Immature natural killer cell (primary cell): ENCODE measurements around the gene LRRC71. TPM values are rescaled to one million over a fixed set of nuclear protein-coding genes. Genes with fewer than 3 reads are reported as not detected.

ENCODE experiments used
- DNase-seq, 3 donors: peaks; one replicate each; pipeline ENCODE4 v3.0.0; 2022; ENCODE audit warnings: mixed read lengths in 1 of 3
- H3K27ac Mint-ChIP-seq, 6 donors: one replicate each; pipeline ENCODE4 v1.8.0; 2020; ENCODE audit warnings: mixed read lengths in 6 of 6, mild to moderate bottlenecking in 5 of 6, inconsistent platforms in 4 of 6, moderate library complexity in 3 of 6
- H3K27me3 Mint-ChIP-seq, 3 donors: one replicate each; pipeline ENCODE4 v1.8.0; 2020 to 2021; ENCODE audit warnings: low read depth in 3 of 3, mild to moderate bottlenecking in 3 of 3, mixed read lengths in 3 of 3, moderate library complexity in 3 of 3, inconsistent platforms in 1 of 3
- H3K36me3 Mint-ChIP-seq, 3 donors: one replicate each; pipeline ENCODE4 v1.8.0; 2020; ENCODE audit warnings: mixed read lengths in 3 of 3, inconsistent platforms in 2 of 3, mild to moderate bottlenecking in 2 of 3
- H3K4me1 Mint-ChIP-seq, 2 donors: one replicate each; pipeline ENCODE4 v1.8.0; 2020; ENCODE audit warnings: inconsistent platforms in 2 of 2, mild to moderate bottlenecking in 2 of 2, mixed read lengths in 2 of 2, moderate library complexity in 1 of 2
- H3K4me3 Mint-ChIP-seq, 5 donors: one replicate each; pipeline ENCODE4 v1.8.0; 2020; ENCODE audit warnings: mild to moderate bottlenecking in 5 of 5, mixed read lengths in 5 of 5, inconsistent platforms in 3 of 5, moderate library complexity in 3 of 5
- H3K9me3 Mint-ChIP-seq, 6 donors: one replicate each; pipeline ENCODE4 v1.8.0; 2020; ENCODE audit warnings: mild to moderate bottlenecking in 6 of 6, mixed read lengths in 6 of 6, inconsistent platforms in 4 of 6, moderate library complexity in 3 of 6
- polyA plus RNA-seq, 3 donors: library from polyadenylated mRNA; unstranded; fragments of 300-500 nt; fragmentation: Illumina TruSeq; gene quantifications; one replicate each; pipeline ENCODE4 v1.2.3, GENCODE V29; 2021

Gene LRRC71
- polyA plus RNA-seq, 3 donors from 2014 or later = not detected

DNA sequence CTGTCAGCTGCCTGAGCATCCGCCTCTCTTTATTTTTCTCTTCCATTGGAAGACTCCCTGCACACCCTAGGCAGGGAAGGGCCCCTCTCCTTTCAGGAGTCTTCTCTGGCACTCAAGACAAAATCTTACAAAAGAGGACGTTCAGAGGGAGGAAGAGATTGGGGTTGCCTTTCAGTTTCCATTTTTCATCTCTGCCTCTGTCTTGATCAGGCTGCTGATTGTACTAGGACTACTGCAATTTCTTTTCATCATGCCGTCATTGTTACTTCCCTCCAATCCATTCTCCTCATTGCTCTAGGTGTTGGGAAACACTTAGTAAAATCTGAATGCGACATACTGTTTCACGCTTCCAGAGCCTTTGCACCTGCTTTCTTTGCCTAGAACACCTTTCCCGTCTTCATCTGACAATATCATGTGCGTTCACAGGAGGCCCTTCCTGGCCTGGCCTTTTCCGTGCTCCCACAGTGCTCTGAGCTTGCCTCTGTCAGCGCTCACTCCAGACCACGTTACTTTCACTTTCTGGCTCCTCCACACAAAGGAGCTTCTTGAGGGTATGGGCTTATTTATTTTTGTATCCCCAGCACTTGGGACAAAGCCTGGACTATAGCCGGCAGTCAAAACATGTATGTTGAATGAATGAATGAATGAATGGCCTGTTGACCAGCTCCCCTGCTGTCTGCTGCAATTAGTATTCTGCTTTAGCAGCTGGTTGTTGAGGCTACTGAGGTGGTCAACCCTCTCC is 10.9 kb downstream of the LRRC71 start:
- Mint-ChIP-seq H3K36me3 (peaks cover 0 to 4% (median 3%) of the 10 kb centered on the region in 3 donors), H3K9me3 (no peaks in the 10 kb centered on the region), H3K4me3 (no peak overlapping the region), H3K4me1 (peaks cover 6 to 7% of the 10 kb centered on the region in 2 donors), H3K27ac (no peak overlapping the region), H3K27me3 (peaks cover 9 to 38% (median 10%) of the 10 kb centered on the region in 3 donors)
- no peak for DNase-seq

DNA sequence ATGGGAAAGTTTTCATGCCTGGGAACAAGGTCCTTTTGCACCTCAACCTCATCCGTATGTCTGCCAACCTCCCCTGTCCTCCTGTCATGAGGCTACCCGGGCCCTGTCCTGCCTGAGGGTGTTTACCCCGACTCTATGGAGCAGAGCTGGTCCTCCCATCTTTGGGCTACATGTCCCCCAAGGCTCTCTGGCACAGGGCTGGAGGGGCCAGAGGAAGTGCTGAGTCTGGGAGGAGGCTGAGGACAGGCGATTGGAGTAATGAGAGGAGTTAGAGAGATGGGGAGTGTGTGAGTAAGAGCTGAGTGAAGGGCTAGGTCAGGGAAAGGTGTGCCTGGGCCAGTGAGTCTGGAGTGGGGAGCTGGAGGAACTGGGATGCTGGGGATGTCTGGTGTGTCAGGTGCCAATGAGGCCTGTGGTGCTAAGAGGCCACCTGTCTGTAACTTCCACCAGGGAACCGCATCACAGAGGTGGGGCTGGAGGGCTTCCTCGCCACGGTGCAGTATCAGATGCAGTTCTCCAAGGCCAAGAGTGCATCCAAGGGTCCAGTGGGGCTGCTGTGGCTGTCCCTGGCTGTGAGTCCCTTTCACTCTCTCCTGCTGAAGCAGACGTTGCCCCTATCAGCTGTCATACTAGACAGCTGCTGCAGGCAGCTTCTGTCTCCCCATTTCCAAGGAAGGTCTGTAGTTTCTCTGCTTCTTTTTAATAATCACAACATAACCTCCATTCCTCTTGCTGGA is 11.7 kb downstream of the LRRC71 start:
- Mint-ChIP-seq H3K4me3 (no peak overlapping the region), H3K9me3 (no peaks in the 10 kb centered on the region), H3K36me3 (peaks cover 0 to 4% (median 3%) of the 10 kb centered on the region in 3 donors), H3K4me1 (peaks cover 6 to 7% of the 10 kb centered on the region in 2 donors), H3K27me3 (peaks cover 7 to 33% (median 9%) of the 10 kb centered on the region in 3 donors), H3K27ac (no peak overlapping the region)
- DNase-seq = no peak

DNA sequence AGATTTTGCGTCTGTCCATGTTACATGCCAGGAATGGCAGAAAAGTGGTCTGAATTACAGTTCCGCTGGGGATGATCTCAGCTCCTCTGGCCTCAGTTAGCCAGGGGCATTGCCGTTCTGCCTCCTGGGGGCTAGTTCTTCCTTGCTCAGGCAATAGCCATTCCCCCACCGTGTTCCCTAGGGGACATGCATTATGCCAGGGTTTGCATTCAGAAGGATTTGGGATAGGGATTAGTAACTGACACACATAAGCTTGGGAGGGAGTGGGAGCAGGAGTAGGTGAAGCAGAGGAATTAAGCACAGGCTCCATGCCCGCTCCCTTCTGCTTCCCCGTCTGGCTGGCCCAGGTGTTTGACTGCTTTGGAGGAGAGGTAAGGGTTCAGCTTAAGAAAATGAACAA is 12.7 kb downstream of the LRRC71 start:
- H3K9me3 Mint-ChIP-seq = no peaks in the 10 kb centered on the region
- H3K4me1 Mint-ChIP-seq = peaks cover 2 to 4% of the 10 kb centered on the region in 2 donors
- H3K27ac Mint-ChIP-seq = no peak overlapping the region
- H3K36me3 Mint-ChIP-seq = peaks cover 0 to 2% (median under 1%) of the 10 kb centered on the region in 3 donors
- DNase-seq = no peak
- H3K27me3 Mint-ChIP-seq = peaks cover 7 to 28% (median 8%) of the 10 kb centered on the region in 3 donors
- H3K4me3 Mint-ChIP-seq = no peak overlapping the region

DNA sequence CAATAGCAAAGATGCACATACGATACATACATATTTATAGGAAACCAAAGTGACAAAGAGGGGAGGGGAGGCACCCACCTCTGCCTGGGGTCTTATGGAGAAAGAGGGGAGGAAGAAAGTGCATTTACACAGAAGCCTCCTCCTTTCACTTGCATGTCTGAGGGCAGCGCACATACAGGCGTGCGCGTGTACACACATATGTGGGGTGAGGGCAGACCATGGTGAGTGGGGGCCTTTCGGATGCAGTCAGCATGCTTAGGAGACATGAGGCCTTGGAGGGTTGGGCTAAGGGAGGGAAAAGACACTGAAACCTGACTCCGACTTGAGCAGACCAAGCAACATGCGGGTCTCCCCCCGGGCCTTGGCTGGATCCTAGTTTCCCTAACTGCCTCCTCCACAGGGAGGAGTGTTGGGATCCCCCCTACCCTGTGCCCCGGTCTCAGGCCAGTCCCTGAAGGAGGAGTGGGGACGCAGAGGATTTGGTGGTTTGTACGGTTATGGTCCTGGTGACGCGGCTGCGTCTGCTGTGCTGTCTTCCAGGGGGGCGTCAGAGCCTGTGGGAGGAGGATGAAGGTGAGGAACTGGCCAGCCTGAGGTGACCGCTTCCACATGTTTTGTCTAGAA is 15.2 kb downstream of the LRRC71 start:
- no peaks in the 10 kb centered on the region for H3K36me3 Mint-ChIP-seq
- H3K27ac Mint-ChIP-seq = no peak overlapping the region
- peaks cover 3 to 16% (median 7%) of the 10 kb centered on the region in 3 donors for H3K27me3 Mint-ChIP-seq
- no peak overlapping the region for H3K4me3 Mint-ChIP-seq
- DNase-seq = no peak
- peaks cover 0 to 2% of the 10 kb centered on the region in 2 donors for H3K4me1 Mint-ChIP-seq
- no peaks in the 10 kb centered on the region for H3K9me3 Mint-ChIP-seq

DNA sequence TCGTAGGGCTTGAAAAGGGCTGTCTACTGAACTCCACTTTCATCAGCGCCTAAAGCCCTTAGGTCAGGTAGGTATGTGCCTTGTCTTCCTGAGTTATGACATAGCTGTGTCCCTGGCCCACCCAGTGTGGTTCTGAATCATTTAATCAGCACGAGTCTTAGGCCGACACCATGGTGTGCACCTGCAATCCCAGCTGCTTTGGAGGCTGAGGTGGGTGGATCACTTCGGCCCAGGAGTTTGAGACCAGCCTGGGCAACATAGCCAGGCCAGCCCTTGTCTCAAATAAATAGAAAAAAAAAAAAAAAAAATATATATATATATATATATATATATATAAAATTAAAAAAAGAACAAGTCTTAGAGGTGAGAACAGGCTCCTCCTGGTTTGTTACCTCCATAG is 15.8 kb downstream of the LRRC71 start:
- Mint-ChIP-seq H3K9me3 (no peaks in the 10 kb centered on the region), H3K4me1 (peaks cover 0 to 2% of the 10 kb centered on the region in 2 donors), H3K4me3 (no peak overlapping the region), H3K36me3 (no peaks in the 10 kb centered on the region), H3K27ac (no peak overlapping the region), H3K27me3 (peaks cover 1 to 17% (median 7%) of the 10 kb centered on the region in 3 donors)
- DNase-seq = no peak

DNA sequence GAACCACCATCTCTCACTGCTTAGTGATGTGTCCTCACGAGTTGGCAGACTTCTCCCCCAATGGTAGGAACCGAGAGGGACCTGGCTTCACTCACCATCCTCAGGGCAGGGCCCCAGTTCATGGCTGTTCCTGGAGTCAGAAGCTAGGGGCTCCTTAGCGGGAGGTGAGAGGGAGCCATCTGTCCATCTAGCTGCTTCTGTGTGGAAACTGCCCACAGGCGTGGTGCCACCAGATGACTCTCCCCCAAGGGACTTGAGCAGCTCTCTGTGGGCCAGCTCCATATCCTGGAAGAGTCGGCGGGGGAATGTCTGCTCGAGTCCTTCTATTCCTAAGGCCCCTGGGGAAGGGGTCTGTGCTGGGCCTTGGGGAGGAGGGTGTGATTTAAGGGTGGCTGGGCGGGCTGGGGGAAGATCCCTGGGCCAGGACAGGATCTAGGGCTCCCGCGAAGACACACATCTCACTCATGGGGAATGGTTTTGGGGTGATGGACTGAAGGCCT is 16.3 kb downstream of the LRRC71 start:
- peaks cover 1 to 14% (median 9%) of the 10 kb centered on the region in 3 donors for H3K27me3 Mint-ChIP-seq

DNA sequence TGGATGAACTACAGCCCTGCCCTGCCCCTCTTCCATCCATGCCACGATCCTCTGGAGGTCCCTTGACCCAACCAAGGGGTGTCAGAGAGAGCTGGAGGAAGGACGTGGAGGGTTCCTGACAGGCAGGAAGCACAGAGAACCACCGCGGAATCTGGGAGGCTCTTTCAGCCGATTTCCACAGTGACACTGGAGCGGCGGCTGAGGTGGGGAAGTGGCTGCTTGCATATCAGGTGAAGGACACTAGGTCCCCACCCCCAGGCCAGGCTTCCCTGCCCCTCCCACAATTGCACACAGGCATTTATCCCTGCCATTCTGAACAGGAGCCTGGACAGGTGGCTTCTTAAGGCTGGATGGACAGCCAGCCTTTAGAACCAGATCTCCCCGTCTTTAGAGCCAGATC is 17.5 kb downstream of the LRRC71 start:
- Mint-ChIP-seq H3K9me3 (no peaks in the 10 kb centered on the region), H3K4me1 (no peaks in the 10 kb centered on the region), H3K4me3 (no peak overlapping the region), H3K36me3 (no peaks in the 10 kb centered on the region), H3K27me3 (peaks cover 1 to 10% (median 5%) of the 10 kb centered on the region in 3 donors), H3K27ac (no peak overlapping the region)
- no peak for DNase-seq

More for the DNA sequence above, 16.3 kb downstream of the LRRC71 start:
- no peak overlapping the region for H3K27ac Mint-ChIP-seq
- no peaks in the 10 kb centered on the region for H3K9me3 Mint-ChIP-seq
- DNase-seq = no peak
- H3K4me3 Mint-ChIP-seq = no peak overlapping the region
- H3K4me1 Mint-ChIP-seq = no peaks in the 10 kb centered on the region
- no peaks in the 10 kb centered on the region for H3K36me3 Mint-ChIP-seq

DNA sequence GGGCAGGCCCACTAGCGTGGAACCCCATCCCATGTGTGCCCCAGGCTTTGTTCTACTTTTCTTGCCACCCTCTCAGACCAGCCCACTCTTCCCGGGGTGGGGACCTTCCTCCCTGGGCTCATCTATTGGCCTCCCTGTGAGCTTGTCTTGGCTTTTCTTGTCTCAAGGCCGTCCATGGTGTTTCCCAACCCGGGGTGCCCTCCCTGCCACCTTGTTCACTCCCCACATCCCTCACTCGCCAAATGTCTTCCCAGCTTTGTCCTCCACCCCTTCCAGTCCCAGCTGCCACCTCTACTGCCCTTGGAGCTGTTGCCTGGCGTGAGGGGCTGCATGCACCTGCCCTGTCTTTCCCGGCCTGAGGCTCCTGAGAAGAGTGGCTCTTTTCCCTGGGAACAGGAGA is 18.4 kb downstream of the LRRC71 start:
- Mint-ChIP-seq H3K4me3 (no peak overlapping the region), H3K27ac (no peak overlapping the region), H3K9me3 (no peaks in the 10 kb centered on the region), H3K4me1 (no peaks in the 10 kb centered on the region), H3K27me3 (peaks cover 2 to 7% (median 4%) of the 10 kb centered on the region in 3 donors), H3K36me3 (no peaks in the 10 kb centered on the region)
- DNase-seq = no peak

DNA sequence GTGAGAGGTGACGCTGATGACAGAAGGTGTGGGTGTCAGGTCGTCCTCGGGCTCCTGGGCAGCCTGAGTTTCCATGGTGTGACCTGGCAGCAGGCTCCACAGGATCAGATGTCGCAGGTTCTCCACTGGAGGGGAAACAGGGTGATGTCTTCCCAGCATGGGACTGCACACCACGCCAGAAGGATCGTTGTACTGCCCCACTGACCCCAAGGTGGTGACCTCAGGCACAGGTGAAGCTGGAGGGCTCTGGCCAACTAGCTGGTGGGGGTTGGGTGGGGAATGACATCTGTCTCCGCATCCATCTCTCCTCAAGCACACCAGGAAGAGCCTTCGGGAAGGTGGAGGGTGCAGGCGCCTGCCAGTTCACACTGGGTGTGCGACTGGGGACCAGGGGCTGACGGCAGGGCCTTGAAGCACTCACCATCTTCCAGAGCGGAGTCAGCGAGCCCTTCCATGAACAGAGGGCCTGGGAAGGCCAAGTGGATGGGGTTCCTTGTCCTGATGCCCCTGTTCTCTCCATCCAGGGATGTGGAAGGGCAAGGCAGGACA is 19.4 kb downstream of the LRRC71 start:
- H3K4me1 Mint-ChIP-seq = no peaks in the 10 kb centered on the region
- H3K27me3 Mint-ChIP-seq = peaks cover 3 to 4% (median 4%) of the 10 kb centered on the region in 3 donors
- no peak overlapping the region for H3K27ac Mint-ChIP-seq
- no peaks in the 10 kb centered on the region for H3K9me3 Mint-ChIP-seq
- no peak for DNase-seq
- no peaks in the 10 kb centered on the region for H3K36me3 Mint-ChIP-seq
- H3K4me3 Mint-ChIP-seq = no peak overlapping the region

DNA sequence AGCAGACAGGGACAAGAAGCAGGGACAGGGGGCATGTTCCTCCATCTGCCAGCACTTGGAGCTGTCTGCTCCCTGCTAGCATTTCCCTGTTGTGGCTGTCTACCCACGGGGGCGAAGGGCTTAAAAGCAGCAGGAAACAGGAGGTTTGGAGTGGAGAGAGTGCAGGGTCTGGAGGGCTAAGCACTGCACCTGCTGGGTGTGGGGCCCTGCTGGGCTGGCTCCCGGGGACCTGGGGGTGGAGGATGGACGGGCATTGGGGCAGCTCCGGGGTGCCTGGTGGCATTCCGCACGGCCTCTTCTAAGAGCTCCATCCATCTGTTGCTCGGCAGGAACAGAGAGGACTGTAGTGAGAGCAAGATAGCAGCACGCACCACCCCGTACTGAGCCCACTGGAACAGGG is 21.2 kb downstream of the LRRC71 start:
- no peak overlapping the region for H3K27ac Mint-ChIP-seq
- H3K4me1 Mint-ChIP-seq = no peaks in the 10 kb centered on the region
- H3K4me3 Mint-ChIP-seq = no peak overlapping the region
- H3K27me3 Mint-ChIP-seq = peaks cover 2 to 4% (median 4%) of the 10 kb centered on the region in 3 donors
- DNase-seq = no peak
- no peaks in the 10 kb centered on the region for H3K36me3 Mint-ChIP-seq
- H3K9me3 Mint-ChIP-seq = no peaks in the 10 kb centered on the region

DNA sequence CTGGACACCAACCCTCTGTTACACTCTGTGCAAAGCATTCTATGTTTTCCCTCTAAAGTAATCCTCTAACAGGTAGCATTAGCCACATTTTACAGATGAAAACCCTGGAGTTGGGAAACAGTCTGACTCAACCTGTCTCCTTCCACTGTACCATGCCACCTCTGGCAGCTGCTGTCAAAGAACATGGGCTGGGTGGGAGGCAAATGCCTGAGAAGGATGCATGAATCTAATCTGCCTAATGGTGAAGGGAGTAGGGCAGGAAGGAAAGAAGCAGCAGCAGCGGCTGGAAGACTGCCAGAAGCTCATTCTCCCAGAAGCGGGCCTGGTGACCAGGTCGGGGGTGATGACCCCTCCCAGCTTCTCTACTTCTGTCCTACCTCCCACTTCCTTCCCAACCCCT is 21.7 kb downstream of the LRRC71 start:
- no peaks in the 10 kb centered on the region for H3K36me3 Mint-ChIP-seq
- H3K4me3 Mint-ChIP-seq = no peak overlapping the region
- peaks cover 2 to 4% (median 2%) of the 10 kb centered on the region in 3 donors for H3K27me3 Mint-ChIP-seq
- DNase-seq = no peak
- no peaks in the 10 kb centered on the region for H3K4me1 Mint-ChIP-seq
- H3K9me3 Mint-ChIP-seq = no peaks in the 10 kb centered on the region
- no peak overlapping the region for H3K27ac Mint-ChIP-seq

DNA sequence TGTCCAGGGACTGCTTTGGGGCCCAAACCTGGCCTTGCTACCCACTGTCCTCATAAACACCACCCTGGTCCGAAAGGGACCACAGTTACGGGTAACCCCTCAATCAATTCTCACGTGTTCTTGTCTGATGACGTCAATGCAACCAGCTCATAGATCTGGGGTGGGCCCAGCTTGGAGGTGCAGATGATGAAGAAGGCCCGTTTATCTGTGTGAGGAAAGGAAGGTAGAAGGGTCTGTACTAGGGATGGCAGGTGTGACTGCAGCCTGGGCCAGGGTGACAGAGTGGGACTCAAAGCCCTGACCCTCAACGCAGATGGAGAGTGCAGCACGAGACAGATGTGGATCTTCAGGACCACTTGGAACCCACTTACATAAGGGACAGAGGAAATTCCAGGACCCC is 22.1 kb downstream of the LRRC71 start:
- no peak overlapping the region for H3K27ac Mint-ChIP-seq
- peaks cover 2 to 4% (median 2%) of the 10 kb centered on the region in 3 donors for H3K27me3 Mint-ChIP-seq
- DNase-seq = no peak
- H3K9me3 Mint-ChIP-seq = no peaks in the 10 kb centered on the region
- H3K36me3 Mint-ChIP-seq = no peaks in the 10 kb centered on the region
- no peak overlapping the region for H3K4me3 Mint-ChIP-seq
- H3K4me1 Mint-ChIP-seq = no peaks in the 10 kb centered on the region

DNA sequence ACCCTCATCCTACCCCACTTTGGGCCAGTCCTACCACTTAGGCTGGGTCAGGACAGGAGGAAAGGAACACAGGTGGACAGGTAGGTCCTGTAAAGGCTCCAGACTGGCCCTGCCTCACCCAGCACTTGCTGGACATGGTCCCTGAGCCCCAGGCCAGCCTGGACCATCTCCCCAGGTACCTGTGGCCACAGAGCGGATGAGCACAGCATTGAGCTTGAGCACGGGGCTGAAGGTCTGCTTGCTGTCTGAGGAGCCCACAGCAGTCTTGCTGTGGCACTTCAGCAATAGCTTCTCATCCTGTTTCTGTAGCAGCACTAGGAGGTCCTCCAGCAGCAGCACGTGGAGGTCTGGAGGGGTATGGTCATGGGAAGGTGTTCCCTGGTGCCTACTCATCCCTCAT is 23.3 kb downstream of the LRRC71 start:
- Mint-ChIP-seq H3K4me3 (no peak overlapping the region), H3K9me3 (no peaks in the 10 kb centered on the region), H3K36me3 (no peaks in the 10 kb centered on the region), H3K27ac (no peak overlapping the region), H3K4me1 (no peaks in the 10 kb centered on the region), H3K27me3 (peaks cover 2 to 4% (median 2%) of the 10 kb centered on the region in 3 donors)
- DNase-seq = no peak

DNA sequence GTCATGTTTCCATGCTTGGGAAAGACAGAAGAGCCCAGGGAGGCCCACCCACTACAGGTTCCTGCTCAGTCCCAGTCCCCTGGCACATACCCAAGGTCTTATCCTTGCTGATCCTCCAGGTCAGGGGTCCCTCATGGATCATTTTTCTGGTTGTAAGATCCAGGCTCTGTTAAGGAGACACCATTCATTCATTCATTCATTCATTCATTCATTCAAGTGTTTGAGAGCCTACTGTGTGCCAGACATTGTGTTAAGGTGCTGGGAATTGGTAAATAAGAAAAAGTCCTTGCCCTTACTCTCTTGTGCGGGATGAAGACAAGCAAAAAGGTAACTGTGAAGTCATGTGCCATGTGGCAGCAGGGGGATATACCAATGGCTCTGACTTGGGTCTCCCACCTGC is 23.8 kb downstream of the LRRC71 start:
- H3K4me3 Mint-ChIP-seq = no peak overlapping the region
- H3K4me1 Mint-ChIP-seq = no peaks in the 10 kb centered on the region
- H3K9me3 Mint-ChIP-seq = no peaks in the 10 kb centered on the region
- no peaks in the 10 kb centered on the region for H3K36me3 Mint-ChIP-seq
- DNase-seq = no peak
- H3K27ac Mint-ChIP-seq = no peak overlapping the region
- peaks cover 2 to 4% (median 2%) of the 10 kb centered on the region in 3 donors for H3K27me3 Mint-ChIP-seq
